Heart right ventricle (tissue), 16 donors: ENCODE data around the gene DNAJC10. TPM values are rescaled to one million over a fixed set of nuclear protein-coding genes. Genes with fewer than 3 reads are reported as not detected.
"Not testable (repeated sequence)": the region's sequence is repeated elsewhere in the genome, so short reads cannot be mapped to it uniquely, and the experiment has no call there.

ENCODE experiments used
- ATAC-seq, 8 donors: fragments of 200-7000 bp; cut with Tn5 transposase; one replicate each; pipeline ENCODE4 v1.9.1; 2020; ENCODE audit warnings: mild to moderate bottlenecking in 8 of 8, moderate library complexity in 8 of 8, moderate number of reproducible peaks in 1 of 8
- DNase-seq, 2 donors: peaks; one replicate each; pipeline ENCODE4 v3.0.0-alpha.2; 2020
- H3K27ac ChIP-seq, 10 donors: fragments of 200-600 bp; sonication (generic) in 2 of 10; one replicate each; pipeline versions ENCODE4 v1.5.0 to v1.8.0; 2020 to 2022; ENCODE audit warnings: mild to moderate bottlenecking in 3 of 10
- H3K27me3 ChIP-seq, 7 donors: fragments of 200-600 bp; one replicate each; pipeline ENCODE4 v1.8.0; 2021 to 2022; ENCODE audit warnings: mild to moderate bottlenecking in 2 of 7
- H3K36me3 ChIP-seq, 9 donors: fragments of 200-600 bp; sonication (generic) in 1 of 9; one replicate each; pipeline versions ENCODE4 v1.5.0 to v1.8.0; 2020 to 2022; ENCODE audit warnings: mild to moderate bottlenecking in 2 of 9
- H3K4me1 ChIP-seq, 9 donors: fragments of 200-600 bp; sonication (generic) in 1 of 9; one replicate each; pipeline versions ENCODE4 v1.5.0 to v1.8.0; 2020 to 2022; ENCODE audit warnings: mild to moderate bottlenecking in 4 of 9
- H3K4me3 ChIP-seq, 10 donors: fragments of 200-600 bp; sonication (generic) in 2 of 10; one replicate each; pipeline versions ENCODE4 v1.5.0 to v1.8.0; 2020 to 2022; ENCODE audit warnings: mild to moderate bottlenecking in 7 of 10, moderate library complexity in 2 of 10
- H3K9me3 ChIP-seq, 11 donors: fragments of 200-600 bp in 10 of 11; sonication (generic) in 2 of 11; one replicate each; pipeline versions ENCODE4 v1.5.0 to v1.8.0; 2013 to 2022; ENCODE audit warnings: mild to moderate bottlenecking in 2 of 11, control low read depth in 1 of 11, moderate library complexity in 1 of 11
- CTCF ChIP-seq, 9 donors: fragments of 200-600 bp; sonication (generic) in 2 of 9; IDR thresholded peaks; one replicate each; pipeline versions ENCODE4 v1.5.0 to v1.8.0; 2021 to 2022; ENCODE audit warnings: antibody characterized with exemption in 9 of 9, mild to moderate bottlenecking in 5 of 9, moderate library complexity in 1 of 9
- WGBS, 2 donors: extraction: QIAGEN DNeasy Blood & Tissue Kit; methylation state at CpG; one replicate each; pipeline ENCODE4 v1.1.7; 2013; ENCODE audit warnings: inconsistent platforms in 1 of 2; 5-methylcytosine and 5-hydroxymethylcytosine counted together
- intact Hi-C, 10 donors: fragments of 100-400 bp; cut with DNase I; formaldehyde crosslinking; loops; one replicate each; pipeline versions ENCODE4 v1.11.1 to v1.14.2; 2022
- polyA plus RNA-seq, 2 donors: library from polyadenylated mRNA; stranded (reverse); fragments of 200-250 nt; gene quantifications; one replicate each; pipeline ENCODE4 v1.2.3, GENCODE V29; 2013
- total RNA-seq, 10 donors: library from RNA; stranded (reverse); fragmentation: NEBNext Ultra II Directional in 3 of 10; extraction: Animal tissue kit (Norgen Biotek cat#: 25700) in 3 of 10; gene quantifications; one replicate each; pipeline versions ENCODE4 v1.2.1 to v1.2.4, GENCODE V29; 2021 to 2023
- donor health status: Arrhythmogenic right ventricular cardiomyopathy.
- donor health status: ischemic (EF 13 %, LVEDD 7.1; RV severe dilation, severe dysfunction).
- donor health status: healthy with polysubstance abuse.
- donor health status: DM: no; HTN: yes; CAD: no.
- donor health status: DM: no; HTN: no; CAD: no.
- donor health status: ischemic (EF 25% LVEDD 6.9; RV normal size, moderate dysfunction).
- donor health status: ischemic (EF 25% LVEDD 5.7; RV mildly dilated, moderate dysfunction).
- donor health status: healthy.
- donor health status: DM: yes; HTN: yes; CAD: no.
- donor health status: Ischemic cardiomyopathy.
- donor health status: ischemic (EF 35%, LVEDD 5.7; RV mildly dilated, moderate dysfunction).
- donor health status: nonischemic (EF 11% LVEDD 7.7; RV severe dilation, severe dysfunction).
- donor health status: DM: yes; HTN: yes; CAD: no.
- donor health status: PGD.
- donor health status: ischemic (EF 29% LVEDD 5.4; RV normal size, mild dysfunction).
- donor health status: nonischemic (EF 23%, LVEDD 6.1; RV moderate dilation, normal function).

DNAJC10 gene
- total and polyA plus RNA-seq, 12 donors = 17.3 to 63.7 (median 52.4) TPM

GRCh38 chr2:182761903-182762302 is 45.8 kb downstream of the DNAJC10 start:
- Histone ChIP-seq H3K27ac (peak overlapping the region in 3 of 10 donors; percentile 29 to 34 (median 33)), H3K4me3 (no peak overlapping the region)
- WGBS, 2 donors = 67 to 73% methylated on average over 4 of the region's 4 CpGs

GRCh38 chr2:182763311-182763912 is 47.4 kb downstream of the DNAJC10 start:
- intact Hi-C loops = loop anchor here in 8 of 10 donors (5.0 to 10.0 kb wide), 4 partner anchors 211 to 321 kb away; no protein-coding TSS in a partner anchor
- ATAC-seq (peak in 5 of 8 donors; percentile 55 to 68 (median 57)), DNase-seq (peak in 1 of 2 donors; percentile 15)
- no peaks in the 10 kb centered on the region for H3K27me3 ChIP-seq
- peaks cover 0 to under 1% (median 0%) of the 10 kb centered on the region in 11 donors for H3K9me3 ChIP-seq
- peaks cover 0 to 93% (median 4%) of the 10 kb centered on the region in 9 donors for H3K36me3 ChIP-seq
- peak; percentile 15 to 65 (median 58) for TF ChIP-seq CTCF (IDR thresholded peaks at IDR 0.05)
- H3K4me3 ChIP-seq = no peak overlapping the region
- H3K4me1 ChIP-seq = peaks cover 0 to 36% (median 12%) of the 10 kb centered on the region in 9 donors
- H3K27ac ChIP-seq = peak overlapping the region in 2 of 10 donors; percentile 33 to 34
- WGBS, 2 donors = 41 to 50% methylated on average over 11 of the region's 11 CpGs

More at GRCh38 chr2:182761903-182762302, 45.8 kb downstream of the DNAJC10 start:
- Histone ChIP-seq H3K4me1 (peaks cover 0 to 32% (median 12%) of the 10 kb centered on the region in 9 donors), H3K36me3 (peaks cover 0 to 95% (median 13%) of the 10 kb centered on the region in 9 donors), H3K27me3 (no peaks in the 10 kb centered on the region), H3K9me3 (no peaks in the 10 kb centered on the region)
- intact Hi-C loops = loop anchor here in 8 of 10 donors (5.0 to 10.0 kb wide), 4 partner anchors 213 to 323 kb away; no protein-coding TSS in a partner anchor
- DNase-seq (no peak), ATAC-seq (peak in 6 of 8 donors; percentile 33 to 70 (median 54))
- TF ChIP-seq CTCF (IDR thresholded peaks at IDR 0.05) = peak in 5 of 9 donors; percentile 8 to 44 (median 33)

GRCh38 chr2:182766626-182767025 is 50.6 kb downstream of the DNAJC10 start:
- TF ChIP-seq CTCF (IDR thresholded peaks at IDR 0.05) = no peak
- Histone ChIP-seq H3K4me1 (peaks cover 0 to 31% (median 12%) of the 10 kb centered on the region in 9 donors), H3K9me3 (peaks cover 0 to 28% (median 4%) of the 10 kb centered on the region in 11 donors), H3K36me3 (peaks cover 0 to 79% (median 5%) of the 10 kb centered on the region in 9 donors), H3K27me3 (no peaks in the 10 kb centered on the region), H3K27ac (peak overlapping the region in 1 of 10 donors; percentile 19), H3K4me3 (no peak overlapping the region)
- ATAC-seq = peak in 5 of 8 donors; percentile 22 to 62 (median 55)
- WGBS, 2 donors = 27 to 38% methylated on average over 6 of the region's 6 CpGs
- intact Hi-C loops = loop anchor here in 3 of 10 donors (10.0 kb wide), 2 partner anchors 208 to 318 kb away; no protein-coding TSS in a partner anchor
- no peak for DNase-seq

DNA sequence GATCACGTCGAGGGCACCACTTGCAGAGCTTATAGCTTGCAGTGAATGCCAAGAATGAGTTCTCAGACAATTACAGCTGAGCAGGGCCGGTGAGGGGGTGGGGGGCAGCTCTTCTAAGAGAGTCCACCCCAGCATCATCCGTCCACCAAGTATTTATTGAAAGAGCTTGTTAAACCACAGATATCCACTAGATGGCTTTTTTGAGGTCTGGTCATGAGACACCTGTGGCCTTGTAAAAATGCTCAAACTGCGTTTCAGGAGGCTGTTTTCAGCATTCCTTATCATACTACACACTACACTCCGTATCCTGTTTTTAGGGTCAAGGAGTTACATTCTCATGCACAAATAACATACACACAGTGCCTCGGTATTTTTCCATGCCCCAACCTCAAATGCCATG is 51.5 kb downstream of the DNAJC10 start:
- 64 to 70% methylated on average over 7 of the region's 7 CpGs for WGBS, 2 donors
- Histone ChIP-seq H3K4me1 (peaks cover 0 to 25% (median 5%) of the 10 kb centered on the region in 9 donors), H3K4me3 (no peak overlapping the region), H3K36me3 (peaks cover 0 to 79% (median 5%) of the 10 kb centered on the region in 9 donors), H3K27me3 (no peaks in the 10 kb centered on the region), H3K9me3 (peaks cover 0 to 38% (median 8%) of the 10 kb centered on the region in 11 donors), H3K27ac (no peak overlapping the region)
- intact Hi-C loops = loop anchor here in 3 of 10 donors (10.0 kb wide), 2 partner anchors 207 to 317 kb away; no protein-coding TSS in a partner anchor
- ATAC-seq (peak in 6 of 8 donors; percentile 13 to 53 (median 45)), DNase-seq (no peak)
- peak in 8 of 9 donors; percentile 12 to 48 (median 34) for TF ChIP-seq CTCF (IDR thresholded peaks at IDR 0.05)

DNA sequence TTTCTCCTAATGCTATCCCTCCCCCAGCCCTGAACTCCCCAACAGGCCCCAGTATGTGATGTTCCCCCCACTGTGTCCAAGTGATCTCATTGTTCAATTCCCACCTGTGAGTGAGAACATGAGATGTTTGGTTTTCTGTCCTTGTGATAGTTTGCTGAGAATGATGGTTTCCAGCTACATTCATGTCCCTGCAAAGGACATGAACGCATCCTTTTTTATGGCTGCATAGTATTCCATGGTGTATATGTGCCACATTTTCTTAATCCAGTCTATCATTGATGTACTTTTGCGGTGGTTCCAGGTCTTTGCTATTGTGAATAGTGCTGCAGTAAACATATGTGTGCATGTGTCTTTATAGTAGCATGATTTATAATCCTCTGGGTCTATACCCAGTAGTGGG is 52.9 kb downstream of the DNAJC10 start:
- H3K4me3 ChIP-seq, ATAC-seq, H3K27me3 ChIP-seq, H3K27ac ChIP-seq, DNase-seq: not testable (repeated sequence)
- Histone ChIP-seq H3K36me3 (peaks cover 0 to 65% (median 5%) of the 10 kb centered on the region in 9 donors), H3K4me1 (peaks cover 0 to 16% (median 2%) of the 10 kb centered on the region in 9 donors), H3K9me3 (peaks cover 0 to 44% (median 8%) of the 10 kb centered on the region in 11 donors)
- WGBS, 2 donors = 99 to 100% methylated on average over 2 of the region's 2 CpGs
- intact Hi-C loops = loop anchor here in 3 of 10 donors (10.0 kb wide), 2 partner anchors 206 to 316 kb away; no protein-coding TSS in a partner anchor
